AG04450 (cell line): Measurements from ENCODE around the gene PARP15. TPM values are rescaled to one million over a fixed set of nuclear protein-coding genes. Genes with fewer than 3 reads are reported as not detected.

Source experiments
- CTCF ChIA-PET: fragments of 300-600, 350-600 bp; formaldehyde crosslinking; extraction: SDS; loops from one replicate; lab custom pipeline; 2022; ENCODE audit warnings: antibody characterized with exemption, inconsistent platforms; lab: Charles Lee
- POLR2A ChIA-PET: fragments of 350-600 bp; formaldehyde crosslinking; extraction: SDS; loops from one replicate; lab custom pipeline; 2021; ENCODE audit warnings: antibody characterized with exemption, inconsistent platforms; lab: Yijun Ruan, JAX
- DNase-seq: peaks from one replicate; pipeline ENCODE4 v3.0.0-alpha.2; 2011; ENCODE audit warnings: low read depth, low spot score
- H3K27ac ChIP-seq: one replicate; pipeline ENCODE4 v1.5.1; 2012; ENCODE audit warnings: low read depth, low read length, control low read depth
- H3K27me3 ChIP-seq: one replicate; pipeline ENCODE4 v1.6.0; 2012; ENCODE audit warnings: low read length; ENCODE audit not compliant: control insufficient read depth, insufficient read depth
- H3K4me3 ChIP-seq: 2 replicates; pipeline ENCODE4 v1.5.1; 2011; ENCODE audit warnings: mild to moderate bottlenecking, low read depth, low read length, control low read depth
- H3K9me3 ChIP-seq: 2 replicates; pipeline ENCODE4 v1.5.1; 2012; ENCODE audit warnings: low read length; ENCODE audit not compliant: control insufficient read depth, insufficient read depth
- CTCF ChIP-seq: IDR thresholded peaks from 2 replicates; pipeline ENCODE4 v1.5.1; 2011; ENCODE audit warnings: low read depth, low read length, control low read depth, inconsistent platforms
- polyA plus RNA-seq: library from polyadenylated mRNA; depleted of rRNA; stranded (reverse); fragments of >200 nt; gene quantifications from 2 replicates; pipeline ENCODE4 v1.2.3, GENCODE V29; 2011

PARP15 gene
- polyA plus RNA-seq, 1 experiment: 0.22 TPM

- H3K27me3 ChIP-seq: no peaks in the 10 kb centered on the region
- CTCF ChIA-PET: no interaction called here
- no peak for DNase-seq
- no peak overlapping the region for H3K4me3 ChIP-seq
- no peaks in the 10 kb centered on the region for H3K9me3 ChIP-seq
- POLR2A ChIA-PET: no interaction called here
- no peak overlapping the region for H3K27ac ChIP-seq
- no peak for TF ChIP-seq CTCF
Observed at GRCh38 chr3:122598151-122598550, 20.7 kb downstream of the PARP15 start.

- TF ChIP-seq CTCF: no peak
- H3K27me3 ChIP-seq: no peaks in the 10 kb centered on the region
- no peak for DNase-seq
- CTCF ChIA-PET: no interaction called here
- POLR2A ChIA-PET: no interaction called here
- H3K9me3 ChIP-seq: no peaks in the 10 kb centered on the region
- no peak overlapping the region for H3K4me3 ChIP-seq
- no peak overlapping the region for H3K27ac ChIP-seq
Observed at GRCh38 chr3:122598556-122598955, 21.1 kb downstream of the PARP15 start.

- CTCF ChIA-PET: no interaction called here
- POLR2A ChIA-PET: no interaction called here
Observed at GRCh38 chr3:122602011-122602710, 24.7 kb downstream of the PARP15 start.

GRCh38 chr3:122603056-122603455, 25.6 kb downstream of the PARP15 start:
- Histone ChIP-seq H3K4me3 (no peak overlapping the region), H3K27ac (no peak overlapping the region), H3K9me3 (no peaks in the 10 kb centered on the region), H3K27me3 (no peaks in the 10 kb centered on the region)
- ChIA-PET POLR2A (no interaction called here), CTCF (no interaction called here)
- no peak for DNase-seq
- no peak for TF ChIP-seq CTCF

More at GRCh38 chr3:122602011-122602710, 24.7 kb downstream of the PARP15 start:
- H3K9me3 ChIP-seq: no peaks in the 10 kb centered on the region
- no peak overlapping the region for H3K4me3 ChIP-seq
- DNase-seq: no peak
- no peak overlapping the region for H3K27ac ChIP-seq
- no peak for TF ChIP-seq CTCF
- no peaks in the 10 kb centered on the region for H3K27me3 ChIP-seq

GRCh38 chr3:122606330-122606729, 28.9 kb downstream of the PARP15 start:
- TF ChIP-seq CTCF: no peak
- ChIA-PET CTCF (no interaction called here), POLR2A (no interaction called here)
- Histone ChIP-seq H3K4me3 (no peak overlapping the region), H3K9me3 (peaks cover 6% of the 10 kb centered on the region; the same call in 1 of the 2 replicates), H3K27me3 (no peaks in the 10 kb centered on the region), H3K27ac (no peak overlapping the region)
- DNase-seq: no peak
